Progenitor cell of endocrine pancreas (in vitro differentiated cells): ENCODE results near the gene CT55. TPM values are rescaled to one million over a fixed set of nuclear protein-coding genes. Genes with fewer than 3 reads are reported as not detected.
A peak's percentile ranks its signal among the peaks of the same experiment; 100 is the strongest.
"Not testable (repeated sequence)": the region's sequence is repeated elsewhere in the genome, so short reads cannot be mapped to it uniquely, and the experiment has no call there.

ENCODE experiments used
- DNase-seq: peaks from one replicate; pipeline ENCODE4 v3.0.0; 2021; ENCODE audit warnings: low spot score; ENCODE audit not compliant: unreplicated experiment
- H3K27ac Mint-ChIP-seq: 2 replicates; pipeline ENCODE4 v1.8.0; 2021; ENCODE audit warnings: mild to moderate bottlenecking, moderate library complexity, mixed read lengths
- H3K27me3 Mint-ChIP-seq: 2 replicates; pipeline ENCODE4 v1.8.0; 2021; ENCODE audit warnings: mixed read lengths
- H3K36me3 Mint-ChIP-seq: 2 replicates; pipeline ENCODE4 v1.8.0; 2022; ENCODE audit warnings: mixed read lengths; ENCODE audit not compliant: insufficient read depth
- H3K4me1 Mint-ChIP-seq: 2 replicates; pipeline ENCODE4 v1.8.0; 2021; ENCODE audit warnings: low read depth, mixed read lengths
- H3K4me3 Mint-ChIP-seq: 2 replicates; pipeline ENCODE4 v1.8.0; 2021; ENCODE audit warnings: low read depth, mild to moderate bottlenecking, moderate library complexity, mixed read lengths
- H3K9me3 Mint-ChIP-seq: 2 replicates; pipeline ENCODE4 v1.8.0; 2021; ENCODE audit warnings: low read depth, mixed read lengths
- CTCF ChIP-seq: fragments of 200-600 bp; sonication (generic); IDR thresholded peaks from one replicate; pipeline ENCODE4 v1.5.0; 2021; ENCODE audit warnings: antibody characterized with exemption, mild to moderate bottlenecking; ENCODE audit not compliant: unreplicated experiment
- total RNA-seq: library from RNA; stranded (reverse); gene quantifications from 2 replicates; pipeline ENCODE4 v1.2.1, GENCODE V29; 2021

Gene CT55
- total RNA-seq, 1 donor from 2014 or later: not detected

GRCh38 chrX:135193740-135194139 is 22.5 kb upstream of the CT55 start:
- H3K4me1 Mint-ChIP-seq: no peaks in the 10 kb centered on the region
- no peaks in the 10 kb centered on the region for H3K36me3 Mint-ChIP-seq
- TF ChIP-seq CTCF: no peak
- peaks cover 41% of the 10 kb centered on the region for H3K9me3 Mint-ChIP-seq
- no peaks in the 10 kb centered on the region for H3K27me3 Mint-ChIP-seq
- H3K27ac Mint-ChIP-seq: no peak overlapping the region
- no peak for DNase-seq
- H3K4me3 Mint-ChIP-seq: no peak overlapping the region

DNA sequence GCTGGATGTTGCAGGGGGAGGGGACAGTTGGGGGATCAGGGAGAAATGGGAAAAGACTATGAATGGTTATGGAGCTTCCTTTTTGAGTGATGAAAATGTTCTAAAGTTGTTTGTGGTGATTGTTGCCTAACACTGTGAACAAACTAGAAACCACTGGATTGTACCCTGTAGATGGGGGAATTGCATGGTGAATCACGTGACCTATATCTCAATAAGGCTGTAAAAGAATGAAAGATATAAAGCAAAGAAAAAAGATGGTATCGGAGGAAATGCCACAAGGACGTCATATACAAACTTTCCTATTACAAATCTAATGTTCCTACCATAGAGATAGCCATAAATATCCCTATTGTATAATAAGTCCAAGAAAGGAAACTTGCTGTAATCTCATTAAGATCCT is 20.6 kb upstream of the CT55 start:
- Mint-ChIP-seq H3K4me1 (no peaks in the 10 kb centered on the region), H3K36me3 (no peaks in the 10 kb centered on the region), H3K27ac (no peak overlapping the region), H3K27me3 (no peaks in the 10 kb centered on the region), H3K9me3 (peaks cover 40% of the 10 kb centered on the region), H3K4me3 (no peak overlapping the region)
- no peak for TF ChIP-seq CTCF
- DNase-seq: no peak

- Mint-ChIP-seq H3K36me3 (no peaks in the 10 kb centered on the region), H3K9me3 (peaks cover 25% of the 10 kb centered on the region), H3K4me1 (no peaks in the 10 kb centered on the region), H3K27me3 (no peaks in the 10 kb centered on the region), H3K4me3 (no peak overlapping the region), H3K27ac (no peak overlapping the region)
- no peak for DNase-seq
- TF ChIP-seq CTCF: peak; percentile 59
These were observed 14.7 kb upstream of the CT55 start for GRCh38 chrX:135185795-135186443.

- no peak overlapping the region for H3K27ac Mint-ChIP-seq
- no peak for TF ChIP-seq CTCF
- H3K27me3 Mint-ChIP-seq: no peaks in the 10 kb centered on the region
- no peaks in the 10 kb centered on the region for H3K4me1 Mint-ChIP-seq
- no peak for DNase-seq
- peaks cover 21% of the 10 kb centered on the region for H3K9me3 Mint-ChIP-seq
- H3K4me3 Mint-ChIP-seq: no peak overlapping the region
- H3K36me3 Mint-ChIP-seq: no peaks in the 10 kb centered on the region
These were observed 7.4 kb upstream of the CT55 start for GRCh38 chrX:135178636-135179035.

DNA sequence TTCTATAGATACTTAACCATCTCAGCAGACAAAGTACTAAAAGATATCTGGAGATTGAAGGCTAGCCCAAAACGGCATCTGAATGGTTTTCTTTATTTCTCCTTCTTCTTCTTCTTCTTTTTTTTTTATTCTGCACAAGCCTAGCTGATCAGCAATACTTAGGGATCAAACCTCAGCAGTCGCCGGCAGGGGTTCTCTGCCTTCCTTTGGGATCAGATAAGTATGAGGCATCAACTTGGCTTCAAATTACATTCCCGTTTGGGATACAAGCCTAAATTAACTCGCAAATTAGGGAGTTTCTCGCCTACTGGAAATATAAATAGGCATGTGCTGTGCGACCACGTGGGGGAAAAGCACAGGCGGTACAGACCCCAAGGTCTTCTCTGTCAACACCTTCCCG is 730 bp downstream of the CT55 start:
- no peaks in the 10 kb centered on the region for H3K4me1 Mint-ChIP-seq
- H3K9me3 Mint-ChIP-seq: peaks cover 31% of the 10 kb centered on the region
- H3K27ac Mint-ChIP-seq: no peak overlapping the region
- TF ChIP-seq CTCF: no peak
- no peaks in the 10 kb centered on the region for H3K27me3 Mint-ChIP-seq
- H3K36me3 Mint-ChIP-seq: peaks cover 1% of the 10 kb centered on the region
- H3K4me3 Mint-ChIP-seq: no peak overlapping the region
- DNase-seq: no peak

DNA sequence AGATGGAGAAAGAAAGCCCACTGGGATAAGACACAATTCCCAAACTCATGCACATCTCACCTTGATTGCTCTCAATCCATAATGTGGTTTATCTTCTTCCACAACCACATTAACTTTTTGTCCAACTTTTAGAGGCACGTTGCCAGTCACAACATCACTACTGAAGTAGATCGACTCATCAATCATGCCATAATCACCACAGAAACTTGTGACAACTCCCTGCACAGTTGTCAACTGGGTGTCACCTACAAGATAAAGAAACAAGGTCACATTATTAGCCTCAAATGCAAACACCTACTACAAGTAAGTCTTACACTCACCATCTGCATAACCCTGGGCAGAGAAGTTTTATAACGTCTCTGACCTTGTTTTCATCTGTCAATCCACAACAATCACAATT is 1.7 kb downstream of the CT55 start:
- H3K4me3 Mint-ChIP-seq, H3K27ac Mint-ChIP-seq, H3K4me1 Mint-ChIP-seq, DNase-seq, H3K27me3 Mint-ChIP-seq, H3K36me3 Mint-ChIP-seq: not testable (repeated sequence)
- H3K9me3 Mint-ChIP-seq: peaks cover 31% of the 10 kb centered on the region
